ENCODE results near the gene GTF3C4.

The GTF3C4 gene

GRCh38 chr9:132732326-132733259 lies 62.3 kb downstream of the GTF3C4 start:
- no peak for DNase-seq (ENCODE audit: low spot score)

- DNase-seq (ENCODE audit: low spot score) = no peak
Observed at GRCh38 chr9:132733260-132733815, 63.1 kb downstream of the GTF3C4 start.

GRCh38 chr9:132739710-132740310 lies 69.5 kb downstream of the GTF3C4 start:
- no peak for DNase-seq (ENCODE audit: low spot score)

- no peak for DNase-seq (ENCODE audit: low spot score)
Observed at GRCh38 chr9:132740526-132741309, 70.5 kb downstream of the GTF3C4 start.

GRCh38 chr9:132742821-132743311 lies 72.6 kb downstream of the GTF3C4 start:
- no peak for DNase-seq (ENCODE audit: low spot score)

- no peak for DNase-seq (ENCODE audit: low spot score)
Observed at GRCh38 chr9:132743931-132744479, 73.7 kb downstream of the GTF3C4 start.

Data from pons (tissue), 1 donor.